Esophagus muscularis mucosa (tissue), 4 donors: Measurements from ENCODE around the gene ATP6V0C. TPM values are rescaled to one million over a fixed set of nuclear protein-coding genes. Genes with fewer than 3 reads are reported as not detected.

Experiments used
- DNase-seq: peaks from one replicate; pipeline ENCODE4 v3.0.0-alpha.2; 2017; ENCODE audit errors: extremely low spot score
- H3K27ac ChIP-seq, 4 donors: fragments of 200-600 bp; sonication (generic); replicated peaks in 1 of 4; 1 replicate in 3 of 4; 2 replicates in 1 of 4; pipeline ENCODE4 v1.5.1; 2016 to 2019; ENCODE audit warnings: mild to moderate bottlenecking in 1 of 4
- H3K27me3 ChIP-seq, 4 donors: fragments of 200-600 bp; sonication (generic); one replicate each; pipeline versions ENCODE4 v1.5.1 to v1.6.0; 2016 to 2019
- H3K36me3 ChIP-seq, 4 donors: fragments of 200-600 bp; sonication (generic); one replicate each; pipeline ENCODE4 v1.5.1; 2016 to 2019
- H3K4me1 ChIP-seq, 4 donors: fragments of 200-600 bp; sonication (generic); one replicate each; pipeline ENCODE4 v1.5.1; 2016 to 2019
- H3K4me3 ChIP-seq, 4 donors: fragments of 200-600 bp; sonication (generic); 1 replicate in 2 of 4; 2 replicates in 2 of 4; pipeline ENCODE4 v1.5.1; 2016 to 2019; ENCODE audit warnings: mild to moderate bottlenecking in 4 of 4, moderate library complexity in 1 of 4
- H3K9me3 ChIP-seq, 4 donors: fragments of 200-600 bp; sonication (generic); 1 replicate in 3 of 4; 2 replicates in 1 of 4; pipeline ENCODE4 v1.5.1; 2016 to 2019
- CTCF ChIP-seq, 3 experiments: fragments of 200-600 bp in 2 of 3; fragments of 450-650 bp in 1 of 3; sonication (generic) in 2 of 3; IDR thresholded peaks; one replicate each; pipeline ENCODE4 v1.5.1; 2017 to 2019; ENCODE audit warnings: antibody characterized with exemption in 3 of 3, mild to moderate bottlenecking in 2 of 3, moderate library complexity in 1 of 3
- EP300 ChIP-seq: sonication (generic); formaldehyde crosslinking; IDR thresholded peaks from one replicate; pipeline ENCODE4 v1.6.1; 2017; ENCODE audit warnings: antibody characterized with exemption
- POLR2A ChIP-seq: fragments of 450-650 bp; IDR thresholded peaks from one replicate; pipeline ENCODE4 v1.6.1; 2017; ENCODE audit warnings: antibody characterized with exemption, moderate library complexity, mild to moderate bottlenecking, low read depth
- POLR2AphosphoS5 ChIP-seq, 2 donors: sonication (generic); formaldehyde crosslinking; IDR thresholded peaks; one replicate each; pipeline ENCODE4 v1.6.1; 2017; ENCODE audit warnings: antibody characterized with exemption in 2 of 2
- WGBS: methylation state at CpG from one replicate; pipeline ENCODE4 v1.1.5; 2018; 5-methylcytosine and 5-hydroxymethylcytosine counted together
- intact Hi-C: fragments of 100-400 bp; cut with DNase I; formaldehyde crosslinking; loops from one replicate; pipeline ENCODE4 v1.15.1; 2023
- total RNA-seq, 4 donors: library from RNA; depleted of rRNA; stranded (reverse); fragments of >200 nt; gene quantifications; one replicate each; pipeline versions ENCODE4 v1.1.0 to v1.2.1, GENCODE V29; 2016

ATP6V0C gene
- total RNA-seq, 4 donors from 2014 or later: 42.8 to 85.0 (median 69.0) TPM

- WGBS: 91% methylated on average over 19 of the region's 23 CpGs
- TF ChIP-seq EP300 (no peak), CTCF (IDR thresholded peaks at IDR 0.05) (no peak), POLR2AphosphoS5 (IDR thresholded peaks at IDR 0.05) (no peak), POLR2A (no peak)
- H3K4me3 ChIP-seq: no peak overlapping the region
- H3K27me3 ChIP-seq: no peaks in the 10 kb centered on the region
- H3K27ac ChIP-seq: no peak overlapping the region
- no peak for DNase-seq
- H3K4me1 ChIP-seq: peaks cover 7 to 17% (median 13%) of the 10 kb centered on the region in 4 donors
- intact Hi-C loops: no loop called here
- no peaks in the 10 kb centered on the region for H3K9me3 ChIP-seq
- peaks cover 0 to 16% (median 5%) of the 10 kb centered on the region in 4 donors for H3K36me3 ChIP-seq
These were observed 23.3 kb upstream of the ATP6V0C start for GRCh38 chr16:2490190-2491105.

GRCh38 chr16:2492292-2492691, 21.5 kb upstream of the ATP6V0C start:
- DNase-seq: no peak
- Histone ChIP-seq H3K4me3 (no peak overlapping the region), H3K36me3 (peaks cover 13 to 24% (median 18%) of the 10 kb centered on the region in 4 donors), H3K9me3 (no peaks in the 10 kb centered on the region), H3K27me3 (no peaks in the 10 kb centered on the region), H3K4me1 (peaks cover 5 to 8% (median 7%) of the 10 kb centered on the region in 4 donors), H3K27ac (no peak overlapping the region)
- WGBS: 88% methylated on average over 7 of the region's 13 CpGs
- TF ChIP-seq POLR2AphosphoS5 (IDR thresholded peaks at IDR 0.05): no peak
- TF ChIP-seq CTCF (IDR thresholded peaks at IDR 0.05): no peak
- no peak for TF ChIP-seq POLR2A
- no peak for TF ChIP-seq EP300
- intact Hi-C loops: no loop called here

- no peak for DNase-seq
- Histone ChIP-seq H3K27me3 (no peaks in the 10 kb centered on the region), H3K36me3 (peaks cover 13 to 37% (median 25%) of the 10 kb centered on the region in 4 donors), H3K9me3 (no peaks in the 10 kb centered on the region), H3K4me3 (no peak overlapping the region), H3K4me1 (peaks cover 17 to 19% (median 18%) of the 10 kb centered on the region in 4 donors), H3K27ac (no peak overlapping the region)
- WGBS: 92% methylated on average over 6 of the region's 6 CpGs
- intact Hi-C loops: no loop called here
- TF ChIP-seq EP300 (no peak), POLR2AphosphoS5 (IDR thresholded peaks at IDR 0.05) (no peak)
These were observed 20.1 kb upstream of the ATP6V0C start for GRCh38 chr16:2493605-2494004.

GRCh38 chr16:2494616-2495015, 19.1 kb upstream of the ATP6V0C start:
- Histone ChIP-seq H3K27me3 (no peaks in the 10 kb centered on the region), H3K4me1 (peaks cover 20 to 25% (median 23%) of the 10 kb centered on the region in 4 donors), H3K9me3 (no peaks in the 10 kb centered on the region), H3K4me3 (no peak overlapping the region), H3K36me3 (peaks cover 13 to 46% (median 32%) of the 10 kb centered on the region in 4 donors), H3K27ac (no peak overlapping the region)
- 95% methylated on average over 5 of the region's 5 CpGs for WGBS
- no peak for TF ChIP-seq POLR2A
- TF ChIP-seq CTCF (IDR thresholded peaks at IDR 0.05): no peak
- TF ChIP-seq POLR2AphosphoS5 (IDR thresholded peaks at IDR 0.05): no peak
- intact Hi-C loops: no loop called here
- DNase-seq: no peak

- DNase-seq: no peak
- no peak for TF ChIP-seq EP300
- no peak for TF ChIP-seq POLR2A
- no peak for TF ChIP-seq POLR2AphosphoS5 (IDR thresholded peaks at IDR 0.05)
- no peak for TF ChIP-seq CTCF (IDR thresholded peaks at IDR 0.05)
- no peak overlapping the region for H3K4me3 ChIP-seq
- H3K36me3 ChIP-seq: peaks cover 13 to 49% (median 32%) of the 10 kb centered on the region in 4 donors
- H3K27me3 ChIP-seq: no peaks in the 10 kb centered on the region
- H3K27ac ChIP-seq: no peak overlapping the region
- peaks cover 20 to 25% (median 23%) of the 10 kb centered on the region in 4 donors for H3K4me1 ChIP-seq
- intact Hi-C loops: no loop called here
- WGBS: 94% methylated on average over 5 of the region's 5 CpGs
- H3K9me3 ChIP-seq: no peaks in the 10 kb centered on the region
These were observed 18.7 kb upstream of the ATP6V0C start for GRCh38 chr16:2495041-2495440.
